CD14-positive monocyte (primary cell): ENCODE measurements around the gene IRAK3. TPM values are rescaled to one million over a fixed set of nuclear protein-coding genes. Genes with fewer than 3 reads are reported as not detected.

Experiments
- DNase-seq, 3 donors: peaks; one replicate each; pipeline ENCODE4 v3.0.0-alpha.2; 2011 to 2022
- H2AFZ ChIP-seq: 2 replicates; pipeline ENCODE4 v1.6.0; 2012; ENCODE audit warnings: mild to moderate bottlenecking, low read depth, low read length, inconsistent platforms; ENCODE audit not compliant: insufficient read depth, poor library complexity, severe bottlenecking
- H3K27ac ChIP-seq, 2 donors: 1 replicate in 1 of 2; 2 replicates in 1 of 2; pipeline ENCODE4 v1.5.1; 2012 to 2013; ENCODE audit warnings: low read length in 2 of 2, control low read depth in 1 of 2, inconsistent platforms in 1 of 2, low read depth in 1 of 2, mild to moderate bottlenecking in 1 of 2
- H3K27me3 ChIP-seq, 2 donors: one replicate each; pipeline versions ENCODE4 v1.6.0 to v1.6.1; 2011 to 2013; ENCODE audit warnings: low read length in 2 of 2; ENCODE audit not compliant: control insufficient read depth in 2 of 2, insufficient read depth in 2 of 2
- H3K36me3 ChIP-seq, 2 donors: replicated peaks in 1 of 2; 1 replicate in 1 of 2; 2 replicates in 1 of 2; pipeline versions ENCODE4 v1.5.1 to v1.6.1; 2012 to 2013; ENCODE audit warnings: low read length in 2 of 2, control low read depth in 1 of 2, inconsistent platforms in 1 of 2, mild to moderate bottlenecking in 1 of 2; ENCODE audit not compliant: insufficient read depth in 2 of 2, control insufficient read depth in 1 of 2
- H3K4me1 ChIP-seq, 2 donors: 1 replicate in 1 of 2; 2 replicates in 1 of 2; pipeline versions ENCODE4 v1.5.1 to v1.6.1; 2012 to 2013; ENCODE audit warnings: low read length in 2 of 2, control low read depth in 1 of 2, inconsistent platforms in 1 of 2, mild to moderate bottlenecking in 1 of 2, moderate library complexity in 1 of 2; ENCODE audit not compliant: insufficient read depth in 2 of 2, control insufficient read depth in 1 of 2
- H3K4me2 ChIP-seq: replicated peaks from 2 replicates; pipeline ENCODE3; 2012; ENCODE audit warnings: low read length, moderate library complexity, mild to moderate bottlenecking; ENCODE audit not compliant: poor library complexity, severe bottlenecking; ENCODE audit errors: extremely low read depth
- H3K4me3 ChIP-seq, 3 experiments: fragments of 200-600 bp in 1 of 3; sonication (generic) in 1 of 3; replicated peaks in 1 of 3; 1 replicate in 2 of 3; 2 replicates in 1 of 3; pipeline ENCODE4 v1.5.1; 2011 to 2013; ENCODE audit warnings: low read length in 3 of 3, mild to moderate bottlenecking in 3 of 3, control low read depth in 2 of 3, low read depth in 2 of 3, inconsistent platforms in 1 of 3, moderate library complexity in 1 of 3
- H3K79me2 ChIP-seq: 2 replicates; pipeline ENCODE4 v1.6.0; 2012; ENCODE audit warnings: mild to moderate bottlenecking, control low read depth, inconsistent platforms, low read length, moderate library complexity; ENCODE audit not compliant: insufficient read depth
- H3K9ac ChIP-seq: 2 replicates; pipeline ENCODE4 v1.6.0; 2017; ENCODE audit warnings: low read length, mild to moderate bottlenecking; ENCODE audit not compliant: insufficient read depth, poor library complexity, severe bottlenecking
- H3K9me3 ChIP-seq, 2 donors: replicated peaks in 1 of 2; 1 replicate in 1 of 2; 2 replicates in 1 of 2; pipeline versions ENCODE4 v1.5.1 to v1.6.1; 2012 to 2013; ENCODE audit warnings: low read length in 2 of 2, control low read depth in 1 of 2; ENCODE audit not compliant: control insufficient read depth in 1 of 2, insufficient read depth in 1 of 2
- H4K20me1 ChIP-seq: 2 replicates; pipeline ENCODE4 v1.6.0; 2012; ENCODE audit warnings: mild to moderate bottlenecking, low read length, control low read depth, moderate library complexity; ENCODE audit not compliant: insufficient read depth
- H3K27ac Mint-ChIP-seq, 7 donors: one replicate each; pipeline ENCODE4 v1.8.0; 2020; ENCODE audit warnings: mild to moderate bottlenecking in 7 of 7, mixed read lengths in 7 of 7, moderate library complexity in 6 of 7, inconsistent platforms in 2 of 7
- H3K27me3 Mint-ChIP-seq, 3 donors: one replicate each; pipeline ENCODE4 v1.8.0; 2021 to 2022; ENCODE audit warnings: low read depth in 3 of 3, mild to moderate bottlenecking in 3 of 3, mixed read lengths in 3 of 3, moderate library complexity in 3 of 3, inconsistent platforms in 1 of 3
- H3K36me3 Mint-ChIP-seq, 2 donors: one replicate each; pipeline ENCODE4 v1.8.0; 2020; ENCODE audit warnings: mixed read lengths in 2 of 2, inconsistent platforms in 1 of 2, mild to moderate bottlenecking in 1 of 2
- H3K4me1 Mint-ChIP-seq: one replicate; pipeline ENCODE4 v1.8.0; 2020; ENCODE audit warnings: mild to moderate bottlenecking, mixed read lengths
- H3K4me3 Mint-ChIP-seq, 2 donors: one replicate each; pipeline ENCODE4 v1.8.0; 2020; ENCODE audit warnings: mild to moderate bottlenecking in 2 of 2, mixed read lengths in 2 of 2, moderate library complexity in 1 of 2
- H3K9me3 Mint-ChIP-seq, 7 donors: one replicate each; pipeline ENCODE4 v1.8.0; 2020 to 2022; ENCODE audit warnings: mixed read lengths in 7 of 7, mild to moderate bottlenecking in 6 of 7, moderate library complexity in 6 of 7, inconsistent platforms in 2 of 7
- CTCF ChIP-seq: fragments of 200-600 bp; IDR thresholded peaks from one replicate; pipeline ENCODE4 v1.8.0; 2022; ENCODE audit warnings: antibody characterized with exemption, mild to moderate bottlenecking
- WGBS: methylation state at CpG from one replicate; pipeline ENCODE4 v1.1.5; 2013; ENCODE audit warnings: missing lambda C conversion rate; ENCODE audit not compliant: insufficient coverage; 5-methylcytosine and 5-hydroxymethylcytosine counted together
- intact Hi-C, 2 donors: fragments of 100-400 bp; cut with micrococcal nuclease; formaldehyde crosslinking; loops; one replicate each; pipeline versions ENCODE4 v1.15.0 to v1.15.1; 2023
- polyA plus RNA-seq, 3 donors: library from polyadenylated mRNA; depleted of rRNA in 1 of 3; unstranded in 2 of 3; stranded (reverse) in 1 of 3; fragments of 300-500 nt in 2 of 3; fragments of >200 nt in 1 of 3; fragmentation: Illumina TruSeq in 2 of 3; gene quantifications; 1 replicate in 2 of 3; 2 replicates in 1 of 3; pipeline ENCODE4 v1.2.3, GENCODE V29; 2012 to 2021

The IRAK3 gene
- polyA plus RNA-seq, 3 donors, result 56.9 to 59.7 (median 58.0) TPM

DNA sequence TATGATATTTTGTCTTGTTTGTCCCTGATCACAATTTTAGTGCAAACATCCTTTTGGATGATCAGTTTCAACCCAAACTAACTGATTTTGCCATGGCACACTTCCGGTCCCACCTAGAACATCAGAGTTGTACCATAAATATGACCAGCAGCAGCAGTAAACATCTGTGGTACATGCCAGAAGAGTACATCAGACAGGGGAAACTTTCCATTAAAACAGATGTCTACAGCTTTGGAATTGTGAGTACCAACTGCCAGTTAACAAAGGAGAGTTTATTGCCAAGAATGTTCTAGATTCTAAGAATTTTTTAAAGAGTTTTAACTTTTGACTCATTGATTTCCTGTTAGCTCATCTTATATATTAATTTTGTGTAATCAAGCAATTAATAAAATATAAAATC, 55.4 kb downstream of the IRAK3 start:
- Histone ChIP-seq H3K9ac (no peak overlapping the region), H3K79me2 (peaks cover 67% of the 10 kb centered on the region), H4K20me1 (peaks cover 31% of the 10 kb centered on the region), H3K36me3 (peaks cover 49 to 75% of the 10 kb centered on the region in 2 donors), H3K4me3 (no peak overlapping the region), H3K4me2 (no peak overlapping the region), H3K27ac (peak overlapping the region in 1 of 2 donors; percentile 84), H3K4me1 (peaks cover 48 to 58% of the 10 kb centered on the region in 2 donors), H2AFZ (no peak overlapping the region), H3K27me3 (no peaks in the 10 kb centered on the region), H3K9me3 (no peaks in the 10 kb centered on the region)
- Mint-ChIP-seq H3K36me3 (peaks cover 57 to 78% of the 10 kb centered on the region in 2 donors), H3K4me1 (peaks cover 43% of the 10 kb centered on the region), H3K9me3 (no peaks in the 10 kb centered on the region), H3K27ac (peak overlapping the region in 2 of 7 donors; percentile 57 to 66), H3K4me3 (no peak overlapping the region), H3K27me3 (no peaks in the 10 kb centered on the region)
- intact Hi-C loops, result no loop called here
- no CpG with 5 or more reads among the region's 1 CpG for WGBS
- TF ChIP-seq CTCF, result no peak
- no peak for DNase-seq

GRCh38 chr12:66247741-66248140, 58.7 kb downstream of the IRAK3 start:
- peak overlapping the region; percentile 19 to 80 (median 65) for H3K27ac Mint-ChIP-seq
- Histone ChIP-seq H2AFZ (no peak overlapping the region), H3K4me3 (no peak overlapping the region), H3K79me2 (peaks cover 46% of the 10 kb centered on the region), H3K9me3 (no peaks in the 10 kb centered on the region), H3K4me1 (peaks cover 16 to 25% of the 10 kb centered on the region in 2 donors), H3K27ac (peak overlapping the region in 1 of 2 donors; percentile 60), H3K4me2 (no peak overlapping the region), H3K27me3 (no peaks in the 10 kb centered on the region), H3K9ac (no peak overlapping the region), H4K20me1 (peaks cover 41% of the 10 kb centered on the region), H3K36me3 (peaks cover 76 to 100% of the 10 kb centered on the region in 2 donors)
- intact Hi-C loops, result no loop called here
- H3K27me3 Mint-ChIP-seq, result no peaks in the 10 kb centered on the region
- H3K9me3 Mint-ChIP-seq, result no peaks in the 10 kb centered on the region
- H3K36me3 Mint-ChIP-seq, result peaks cover 81 to 96% of the 10 kb centered on the region in 2 donors
- no peak for TF ChIP-seq CTCF
- DNase-seq, result peak in 2 of 3 donors; percentile 31 to 34
- H3K4me3 Mint-ChIP-seq, result no peak overlapping the region
- peaks cover 11% of the 10 kb centered on the region for H3K4me1 Mint-ChIP-seq
